ENCODE results near the gene CHCHD10. TPM values are rescaled to one million over a fixed set of nuclear protein-coding genes. Genes with fewer than 3 reads are reported as not detected.

Gene CHCHD10
- total and polyA plus RNA-seq, 2 of the 13 experiments (the other 11 are each of a cell fraction or from before 2014, with no cell fraction given) = 37.0 to 62.8 TPM

- BruUV-seq (replicated peaks) = no TSS peak
- peaks cover 0 to 1% of the 10 kb centered on the region in 2 experiments; a peak in 2 of 5 replicates for H3K36me3 ChIP-seq (replicated peaks in 1 of 2; ENCODE audit: control insufficient read depth in 1 of 2, insufficient read depth in 2 of 2, low read length in 2 of 2)
- no peak for ATAC-seq
- no peaks in the 10 kb centered on the region; a peak in 1 of 5 replicates for H3K27me3 ChIP-seq (ENCODE audit: control insufficient read depth in 1 of 2, insufficient read depth in 2 of 2, low read length in 2 of 2)
- H3K27ac ChIP-seq (ENCODE audit: extremely low read length, insufficient read depth, low read length) = no peak overlapping the region
- H4K20me1 ChIP-seq (ENCODE audit: insufficient read depth, low read length) = no peaks in the 10 kb centered on the region
- peak overlapping the region; percentile 99 for H3K4me2 ChIP-seq (ENCODE audit: low read depth, low read length)
- DNase-seq (ENCODE audit: low spot score) = no peak
- no peaks in the 10 kb centered on the region for H3K9me3 ChIP-seq (ENCODE audit: low read length)
- ChIA-PET CTCF (ENCODE audit: low intra/inter-chr PET ratio, low total read pairs) (interaction anchor here (1.7 to 2.1 kb wide), 2 partner anchors 80 to 87 kb away, joined by 6 to 34 read pairs; partner anchors contain the start of gene SLC2A11), POLR2A (interaction anchor here (0.8 to 5.9 kb wide), 6 partner anchors 19 to 125 kb away, joined by 3 to 89 read pairs (median 16); partner anchors contain the start of genes MIF, SLC2A11, SMARCB1 and ZNF70)
- 0 out of 2 replicates have a peak overlapping the region, but pooled peaks have one; percentile 35 for H3K9ac ChIP-seq (ENCODE audit: insufficient read depth, low read depth, low read length)
- WGBS (ENCODE audit: low lambda C conversion rate) = 12% methylated on average over 5 of the region's 6 CpGs
- no peak overlapping the region for H2AFZ ChIP-seq (ENCODE audit: low read length)
- in situ Hi-C loops (cut with HindIII; ENCODE audit: extremely low pct_ligation_motif_present, low pct_unique_long_range_greater_than_20kb) (no loop called here), intact Hi-C loops (cut with micrococcal nuclease; ENCODE audit: unreplicated experiment) (loop anchor here (5.0 kb wide), 1 partner anchor 78 kb away; no protein-coding TSS in a partner anchor)
- peaks cover 79% of the 10 kb centered on the region for H3K4me1 ChIP-seq (ENCODE audit: insufficient read depth, low read length)
- FAIRE-seq = no peak
- H3K4me3 ChIP-seq (replicated peaks in 1 of 3; ENCODE audit: insufficient read depth in 1 of 3, low read depth in 2 of 3, low read length in 3 of 3) = peak overlapping the region in 2 of 3 experiments; percentile 30 to 47; a peak in 4 of 6 replicates
- peaks cover 9% of the 10 kb centered on the region for H3K79me2 ChIP-seq (ENCODE audit: insufficient read depth, low read length)
- TF ChIP-seq SIN3A (IDR thresholded peaks at IDR 0.05; ENCODE audit: borderline replicate concordance, low read depth, low read length) = no peak
- no peak for TF ChIP-seq ZNF281 (CRISPR knock-in tag; IDR thresholded peaks at IDR 0.05; ENCODE audit: borderline replicate concordance)
- TF ChIP-seq PHF21A (CRISPR knock-in tag; IDR thresholded peaks at IDR 0.05) = 0 out of 2 replicates have a peak, but pooled peaks have one; percentile 34
- TF ChIP-seq ZNF230 (CRISPR knock-in tag; IDR thresholded peaks at IDR 0.05) = no peak
- no peak for TF ChIP-seq FOXP4 (CRISPR knock-in tag; IDR thresholded peaks at IDR 0.05)
- no peak for TF ChIP-seq ZNF138 (CRISPR knock-in tag; IDR thresholded peaks at IDR 0.05; ENCODE audit: low read depth)
- TF ChIP-seq ATF5 (CRISPR knock-in tag; IDR thresholded peaks at IDR 0.05; ENCODE audit: low read depth) = no peak
- no peak for TF ChIP-seq GPBP1L1 (CRISPR knock-in tag; IDR thresholded peaks at IDR 0.05)
- TF ChIP-seq NCOR1 (IDR thresholded peaks at IDR 0.05; ENCODE audit: borderline replicate concordance, low read length) = no peak
- no peak for TF ChIP-seq ZFP41 (CRISPR knock-in tag; IDR thresholded peaks at IDR 0.05; ENCODE audit: borderline replicate concordance)
- no peak for TF ChIP-seq ZNF329 (CRISPR knock-in tag; IDR thresholded peaks at IDR 0.05; ENCODE audit: low read depth)
- TF ChIP-seq ZFY (CRISPR knock-in tag; IDR thresholded peaks at IDR 0.05) = no peak
- TF ChIP-seq ZNF652 (CRISPR knock-in tag; IDR thresholded peaks at IDR 0.05; ENCODE audit: borderline replicate concordance, low read depth) = no peak
These were observed 1.7 kb upstream of the CHCHD10 start for GRCh38 chr22:23769321-23769965.
